ENCODE results near the gene FAM217A. TPM values are rescaled to one million over a fixed set of nuclear protein-coding genes. Genes with fewer than 3 reads are reported as not detected.

FAM217A gene
- total RNA-seq: not detected

GRCh38 chr6:4078691-4079471 is at the start of gene FAM217A:
Gene FAM217A (minus strand): TSS chr6:4079137. CDS start chr6:4077414, 1,723 bp downstream.
- no peak within 1 kb of the TSS for H3K27ac ChIP-seq
- no peaks in the 10 kb centered on the region for H3K4me1 ChIP-seq (ENCODE audit: control insufficient read depth in 1 of 2, low read depth in 2 of 2)
- H3K9me3 ChIP-seq: no peaks in the 10 kb centered on the region
- no peak for TF ChIP-seq CTCF (IDR thresholded peaks at IDR 0.05)
- no peaks in the 10 kb centered on the region for H3K36me3 ChIP-seq
- no peak for DNase-seq (ENCODE audit: low spot score)
- no peaks in the 10 kb centered on the region for H3K27me3 ChIP-seq (replicated peaks; ENCODE audit: insufficient read depth)
- H3K4me3 ChIP-seq: peak within 1 kb of the TSS; percentile 35
- no peak for ATAC-seq (ENCODE audit: insufficient number of reproducible peaks, low FRiP score, low read depth)

GRCh38 chr6:4128072-4128471 is 49.1 kb upstream of the FAM217A start:
- Histone ChIP-seq H3K4me3 (no peak overlapping the region), H3K36me3 (peaks cover 47% of the 10 kb centered on the region), H3K9me3 (no peaks in the 10 kb centered on the region), H3K27ac (no peak overlapping the region), H3K4me1 (ENCODE audit: control insufficient read depth in 1 of 2, low read depth in 2 of 2) (peaks cover 0 to 18% of the 10 kb centered on the region in 2 donors), H3K27me3 (replicated peaks; ENCODE audit: insufficient read depth) (no peaks in the 10 kb centered on the region)
- TF ChIP-seq CTCF (IDR thresholded peaks at IDR 0.05): no peak
- ATAC-seq (ENCODE audit: insufficient number of reproducible peaks, low FRiP score, low read depth) (no peak), DNase-seq (ENCODE audit: low spot score) (no peak)

- H3K9me3 ChIP-seq: no peaks in the 10 kb centered on the region
- peak; percentile 29 for TF ChIP-seq CTCF (IDR thresholded peaks at IDR 0.05)
- peak overlapping the region in 1 of 2 donors; percentile 38 for H3K27ac ChIP-seq
- H3K4me1 ChIP-seq (ENCODE audit: control insufficient read depth in 1 of 2, low read depth in 2 of 2): peaks cover 0 to 10% of the 10 kb centered on the region in 2 donors
- no peaks in the 10 kb centered on the region for H3K27me3 ChIP-seq (replicated peaks; ENCODE audit: insufficient read depth)
- H3K4me3 ChIP-seq: no peak overlapping the region
- ATAC-seq (ENCODE audit: insufficient number of reproducible peaks, low FRiP score, low read depth) (no peak), DNase-seq (ENCODE audit: low spot score) (no peak)
- H3K36me3 ChIP-seq: peaks cover 50% of the 10 kb centered on the region
Measured at GRCh38 chr6:4125933-4126864, 47.3 kb upstream of the FAM217A start.

- Histone ChIP-seq H3K9me3 (no peaks in the 10 kb centered on the region), H3K27ac (no peak overlapping the region), H3K27me3 (replicated peaks; ENCODE audit: insufficient read depth) (no peaks in the 10 kb centered on the region), H3K36me3 (peaks cover 56% of the 10 kb centered on the region), H3K4me3 (no peak overlapping the region), H3K4me1 (ENCODE audit: control insufficient read depth in 1 of 2, low read depth in 2 of 2) (peaks cover 0 to 10% of the 10 kb centered on the region in 2 donors)
- no peak for TF ChIP-seq CTCF (IDR thresholded peaks at IDR 0.05)
- DNase-seq (ENCODE audit: low spot score): no peak
- ATAC-seq (ENCODE audit: insufficient number of reproducible peaks, low FRiP score, low read depth): no peak
Measured at GRCh38 chr6:4125500-4125899, 46.6 kb upstream of the FAM217A start.

- Histone ChIP-seq H3K27me3 (replicated peaks; ENCODE audit: insufficient read depth) (no peaks in the 10 kb centered on the region), H3K9me3 (no peaks in the 10 kb centered on the region), H3K27ac (no peak overlapping the region), H3K36me3 (peaks cover 53% of the 10 kb centered on the region), H3K4me1 (ENCODE audit: control insufficient read depth in 1 of 2, low read depth in 2 of 2) (peaks cover 0 to 10% of the 10 kb centered on the region in 2 donors), H3K4me3 (no peak overlapping the region)
- DNase-seq (ENCODE audit: low spot score) (no peak), ATAC-seq (ENCODE audit: insufficient number of reproducible peaks, low FRiP score, low read depth) (no peak)
- TF ChIP-seq CTCF (IDR thresholded peaks at IDR 0.05): no peak
Measured at GRCh38 chr6:4124351-4124750, 45.4 kb upstream of the FAM217A start.
